Non-pigmented ciliary epithelial cell (primary cell): ENCODE data around the gene EXOC3L4.
"Not testable (repeated sequence)": the region's sequence is repeated elsewhere in the genome, so short reads cannot be mapped to it uniquely, and the experiment has no call there.

Experiments used
- DNase-seq: peaks from one replicate; pipeline ENCODE4 v3.0.0-alpha.2; 2010; ENCODE audit warnings: low read depth

The EXOC3L4 gene

DNA sequence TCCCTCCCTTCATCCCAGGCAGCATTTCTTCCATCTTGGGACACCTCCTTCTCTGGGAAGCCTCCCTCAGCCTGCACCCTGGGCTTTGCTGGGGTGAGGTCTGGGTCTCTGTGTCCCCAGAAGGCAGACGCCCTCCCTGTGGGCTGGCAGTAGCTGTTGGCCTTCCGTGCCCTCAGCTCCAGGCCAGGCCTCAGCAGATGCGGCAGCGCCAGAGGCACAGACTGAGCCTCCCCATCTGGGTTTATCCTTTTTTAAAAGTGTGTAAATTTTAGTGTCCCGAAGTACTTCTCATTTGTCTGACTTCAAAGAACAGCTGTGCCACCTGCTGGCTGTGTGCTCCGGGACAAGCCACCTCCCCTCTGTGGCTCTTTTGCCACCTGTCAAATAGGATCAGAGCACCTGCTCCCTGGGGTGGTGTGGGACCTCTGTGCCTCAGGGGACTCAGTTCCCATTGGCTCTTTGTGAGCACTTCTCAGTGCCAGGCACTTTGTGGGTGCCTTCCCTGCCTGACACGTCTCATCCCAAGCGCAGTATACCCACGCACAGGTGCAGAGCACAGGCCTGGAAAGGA lies 11.1 kb downstream of the EXOC3L4 start:
- no peak for DNase-seq

- no peak for DNase-seq
Measured at GRCh38 chr14:103107455-103107854, 12.9 kb downstream of the EXOC3L4 start.

DNA sequence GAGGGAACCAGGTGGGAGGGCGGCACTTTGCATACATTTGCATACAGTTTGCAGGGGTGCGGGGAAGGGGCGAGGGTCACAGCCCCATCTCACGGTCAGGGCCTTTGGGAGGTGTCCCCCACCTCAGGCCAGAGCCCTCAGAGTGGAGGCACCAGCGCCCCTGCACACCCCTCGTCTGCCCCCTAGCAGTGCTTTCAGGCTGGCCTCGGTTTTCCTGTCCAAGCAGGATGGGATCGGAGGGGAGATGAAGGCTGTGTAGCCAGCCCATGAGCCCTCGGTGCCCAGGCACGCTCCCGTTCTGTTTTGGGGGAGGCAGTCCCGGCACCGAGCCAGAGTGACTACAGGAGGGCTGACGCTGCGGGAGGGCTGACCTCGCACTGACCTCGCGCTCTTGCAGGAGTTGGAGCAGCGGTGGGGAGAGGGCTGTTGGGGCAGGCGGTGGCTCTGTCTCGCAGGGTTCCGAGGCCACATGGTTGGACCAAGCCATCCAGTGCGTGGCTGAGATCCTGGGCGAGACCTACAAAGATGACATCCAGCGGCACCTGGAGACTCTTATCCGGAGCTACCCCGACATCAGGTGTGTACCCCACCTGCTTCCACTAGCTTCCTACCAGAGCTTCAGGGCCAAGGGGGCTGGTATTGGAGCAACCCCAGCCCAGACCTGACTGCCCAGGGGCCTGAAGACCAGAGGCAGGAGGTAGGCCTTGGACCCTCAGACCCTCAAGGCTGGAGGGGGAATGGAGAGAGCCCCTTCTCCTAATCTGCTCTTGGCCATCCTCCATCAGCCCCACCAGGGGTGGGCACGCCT lies 13.6 kb downstream of the EXOC3L4 start:
- no peak for DNase-seq

DNA sequence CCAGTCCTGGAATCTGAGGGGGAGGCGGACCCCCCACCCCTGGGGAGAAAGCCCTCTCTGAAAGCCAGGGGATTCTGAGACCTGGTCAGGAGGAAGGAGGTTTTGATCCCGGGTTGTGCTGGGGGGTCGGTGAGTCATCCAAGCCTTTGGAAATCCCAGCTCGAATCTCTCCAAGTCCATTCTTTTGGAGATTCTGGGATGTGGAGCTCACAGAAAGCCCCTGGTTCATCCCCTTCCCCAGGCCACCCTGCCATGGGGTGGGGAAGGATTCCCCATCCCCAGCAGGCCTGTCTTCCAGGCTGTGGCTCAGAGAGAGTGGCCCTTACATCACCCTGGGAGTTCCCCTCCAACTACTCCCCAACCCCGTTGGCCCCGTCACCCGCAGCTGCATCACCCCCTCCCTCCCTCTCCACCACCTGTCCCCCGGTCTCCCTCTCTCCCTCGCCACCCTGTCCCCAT lies 14.3 kb downstream of the EXOC3L4 start:
- no peak for DNase-seq

GRCh38 chr14:103109535-103110441 lies 15.3 kb downstream of the EXOC3L4 start:
- DNase-seq: peak; percentile 40

- DNase-seq: no peak
Measured at GRCh38 chr14:103110681-103111231, 16.2 kb downstream of the EXOC3L4 start.

- no peak for DNase-seq
Measured at GRCh38 chr14:103111232-103111868, 16.8 kb downstream of the EXOC3L4 start.

- DNase-seq: no peak
Measured at GRCh38 chr14:103112400-103113243, 18.1 kb downstream of the EXOC3L4 start.

GRCh38 chr14:103113303-103113702 lies 18.8 kb downstream of the EXOC3L4 start:
- DNase-seq: no peak

- DNase-seq: no peak
Measured at GRCh38 chr14:103113774-103114173, 19.2 kb downstream of the EXOC3L4 start.

- not testable (repeated sequence) for DNase-seq
Measured at GRCh38 chr14:103115086-103115679, 20.7 kb downstream of the EXOC3L4 start.

GRCh38 chr14:103115845-103116572 lies 21.5 kb downstream of the EXOC3L4 start:
- DNase-seq: no peak

GRCh38 chr14:103116636-103117035 lies 22.1 kb downstream of the EXOC3L4 start:
- DNase-seq: no peak

GRCh38 chr14:103117499-103117898 lies 23.0 kb downstream of the EXOC3L4 start:
- DNase-seq: not testable (repeated sequence)

DNA sequence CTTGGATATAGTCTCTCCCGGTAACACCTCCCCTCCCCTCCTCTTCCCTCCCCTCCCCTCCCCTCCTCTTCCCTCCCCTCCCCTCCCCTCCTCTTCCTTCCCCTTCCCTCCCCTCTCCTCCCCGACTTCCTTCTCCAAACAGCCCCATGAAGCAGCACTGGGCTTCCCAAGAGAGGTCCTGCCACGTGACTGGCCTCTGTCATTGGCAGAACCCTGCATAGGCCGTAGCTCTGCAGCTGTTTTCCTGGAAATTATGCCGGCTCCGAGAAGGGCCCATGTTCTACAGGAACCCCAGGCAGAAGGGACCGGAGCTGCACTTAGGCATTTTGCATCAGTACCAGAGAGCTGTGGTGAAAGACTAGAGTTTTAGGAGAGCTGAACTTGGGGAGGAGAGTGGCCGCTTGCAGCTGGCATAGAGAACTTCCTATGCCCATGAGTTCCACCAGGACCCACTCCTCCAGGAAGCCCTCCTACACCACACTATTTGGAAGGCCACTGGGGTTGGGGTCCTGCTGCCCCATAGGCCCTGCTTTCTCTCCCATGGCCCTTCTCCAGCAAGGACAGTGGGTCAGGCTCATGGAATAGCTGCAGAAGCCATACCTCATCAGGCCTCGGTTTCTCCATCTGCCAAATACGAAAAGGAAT lies 23.6 kb downstream of the EXOC3L4 start:
- DNase-seq: no peak

DNA sequence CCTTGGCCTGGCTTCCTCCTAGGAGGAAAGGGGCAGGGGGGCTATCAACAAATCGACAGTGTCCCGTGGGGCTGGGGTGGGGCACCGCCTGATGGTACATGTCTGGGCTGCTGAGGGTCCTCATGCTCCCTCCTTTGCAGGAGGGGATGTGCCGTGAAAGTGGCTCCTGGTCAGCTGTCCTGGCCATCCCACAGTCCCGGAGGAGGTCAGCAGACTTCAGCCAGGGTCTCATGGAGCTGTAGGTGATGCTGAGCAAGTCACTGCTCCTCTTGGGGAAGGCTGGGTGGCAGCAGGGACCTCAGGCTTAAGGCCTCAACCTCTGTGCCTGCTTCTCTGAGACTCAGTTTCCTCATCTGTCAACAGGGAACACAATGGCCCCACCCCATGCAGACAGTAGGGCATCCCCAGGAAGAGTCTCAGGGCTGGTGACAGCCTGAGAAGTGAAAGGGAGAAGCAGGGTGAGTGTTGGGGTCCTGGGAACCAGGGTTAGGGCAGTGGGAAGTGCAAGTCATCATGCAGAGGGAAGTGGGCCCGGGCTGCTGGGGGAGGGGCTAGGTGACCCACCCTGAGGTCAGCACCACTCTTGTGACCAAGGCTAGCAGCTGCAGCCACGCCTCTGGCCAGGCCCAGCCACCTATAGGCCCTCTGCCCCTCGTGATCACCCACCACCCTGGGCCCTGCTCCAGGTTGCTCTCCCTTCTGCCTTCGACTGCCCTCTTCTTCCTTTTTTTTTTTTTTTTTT lies 24.3 kb downstream of the EXOC3L4 start:
- no peak for DNase-seq

DNA sequence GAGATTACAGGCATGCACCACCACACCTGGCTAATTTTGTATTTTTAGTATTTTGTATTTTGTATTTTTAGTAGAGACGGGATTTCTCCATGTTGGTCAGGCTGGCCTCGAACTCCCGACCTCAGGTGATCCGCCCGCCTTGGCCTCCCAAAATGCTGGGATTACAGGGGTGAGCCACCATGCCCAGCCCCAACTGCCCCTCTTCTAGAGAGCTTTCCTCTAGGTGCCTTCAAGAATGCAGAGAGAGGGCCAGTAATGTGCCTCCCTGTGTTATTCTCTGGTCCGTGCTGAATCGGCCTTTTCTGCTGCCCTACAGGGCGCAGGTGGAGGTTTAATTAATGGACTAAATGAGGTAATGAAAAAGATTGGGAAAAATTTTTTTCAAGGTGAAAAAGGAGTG lies 25.0 kb downstream of the EXOC3L4 start:
- DNase-seq: not testable (repeated sequence)

DNA sequence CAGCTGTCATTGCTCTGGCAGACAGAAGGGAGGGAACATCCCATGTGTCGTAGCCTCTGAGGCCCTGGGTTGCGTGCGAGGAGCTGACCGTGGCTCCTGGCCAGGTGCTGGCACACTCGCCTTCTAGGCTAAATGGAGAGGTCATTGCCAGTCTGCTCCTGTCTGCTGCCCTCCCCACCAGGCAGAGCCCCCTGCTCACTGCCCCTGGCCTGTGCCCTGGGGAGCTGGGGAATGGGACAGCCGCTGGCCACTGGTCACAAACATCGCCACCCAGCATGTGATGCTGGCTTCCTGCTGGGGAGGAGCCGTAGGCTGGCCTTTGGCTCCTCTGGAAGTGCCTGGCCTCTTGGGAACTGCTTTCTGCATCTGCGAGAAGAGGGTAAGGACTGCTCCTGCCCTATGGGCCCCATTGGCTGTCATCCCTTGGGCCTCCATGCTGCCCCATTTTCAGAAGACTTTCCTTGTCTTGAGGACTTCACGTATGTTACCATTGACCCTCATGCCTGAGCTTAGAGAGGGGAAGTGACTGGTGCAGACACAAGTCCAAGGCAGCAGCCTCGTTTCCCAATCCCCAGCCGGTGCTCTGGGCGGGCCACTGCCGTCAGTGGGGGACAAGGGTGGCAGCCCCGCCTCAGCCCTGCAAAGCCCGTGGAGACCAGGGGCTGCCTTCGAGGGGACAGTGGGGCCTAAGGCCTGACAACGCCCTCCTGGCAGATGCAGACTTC lies 26.8 kb downstream of the EXOC3L4 start:
- DNase-seq: no peak
